Fibroblast of skin of left quadriceps (primary cell): Measurements from ENCODE around the gene IRX5.

Source experiments
- DNase-seq, 2 experiments: peaks; one replicate each; pipeline ENCODE4 v3.0.0-alpha.2; 2013; ENCODE audit warnings: low read depth in 2 of 2

Gene IRX5

GRCh38 chr16:54931120-54932014, 702 bp downstream of the IRX5 start:
- no peak for DNase-seq

DNA sequence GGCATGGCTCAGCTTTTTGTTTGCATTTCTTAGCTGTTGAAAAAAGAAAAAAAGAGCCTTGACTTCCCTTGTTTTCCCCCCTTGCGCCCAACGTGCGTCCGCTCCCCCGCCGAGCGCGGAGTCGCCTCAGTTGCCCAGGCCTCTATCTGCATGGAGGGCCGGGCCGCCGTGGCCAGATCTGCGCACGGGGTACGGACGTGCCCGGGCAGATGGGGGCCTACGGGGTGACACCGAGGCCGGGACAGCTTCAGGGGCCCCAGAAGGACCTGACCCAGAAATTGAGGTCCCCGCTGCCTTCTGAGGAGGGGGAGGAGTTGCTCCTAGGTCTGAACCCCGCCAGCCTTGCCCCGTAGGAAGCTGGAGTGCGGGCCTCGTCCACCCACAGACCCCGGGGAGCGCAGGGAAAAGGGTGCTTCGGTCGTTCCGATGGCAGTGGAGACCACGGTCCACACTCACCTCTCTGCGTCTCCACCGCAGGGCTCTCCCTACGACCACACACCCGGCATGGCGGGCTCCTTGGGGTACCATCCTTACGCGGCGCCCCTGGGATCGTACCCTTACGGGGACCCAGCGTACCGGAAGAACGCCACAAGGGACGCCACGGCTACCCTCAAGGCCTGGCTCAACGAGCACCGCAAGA, 1.5 kb downstream of the IRX5 start:
- no peak for DNase-seq

- DNase-seq: no peak
Observed at GRCh38 chr16:54932737-54933254, 2.1 kb downstream of the IRX5 start.

DNA sequence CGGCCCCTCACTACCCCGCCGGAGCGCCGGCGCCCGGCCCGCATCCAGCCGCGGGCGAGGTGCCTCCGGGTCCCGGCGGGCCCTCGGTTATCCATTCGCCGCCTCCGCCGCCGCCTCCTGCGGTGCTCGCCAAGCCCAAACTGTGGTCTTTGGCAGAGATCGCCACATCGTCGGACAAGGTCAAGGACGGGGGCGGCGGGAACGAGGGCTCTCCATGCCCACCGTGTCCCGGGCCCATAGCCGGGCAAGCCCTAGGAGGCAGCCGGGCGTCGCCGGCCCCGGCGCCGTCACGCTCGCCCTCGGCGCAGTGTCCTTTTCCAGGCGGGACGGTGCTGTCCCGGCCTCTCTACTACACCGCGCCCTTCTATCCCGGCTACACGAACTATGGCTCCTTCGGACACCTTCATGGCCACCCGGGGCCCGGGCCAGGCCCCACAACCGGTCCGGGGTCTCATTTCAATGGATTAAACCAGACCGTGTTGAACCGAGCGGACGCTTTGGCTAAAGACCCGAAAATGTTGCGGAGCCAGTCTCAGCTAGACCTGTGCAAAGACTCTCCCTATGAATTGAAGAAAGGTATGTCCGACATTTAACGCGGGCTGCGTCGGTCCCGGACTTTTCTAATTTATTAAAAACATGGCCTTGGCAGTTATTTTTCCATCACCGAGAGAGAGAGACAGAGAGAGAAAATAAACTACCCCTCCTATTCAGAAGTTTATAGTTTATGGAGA, 2.8 kb downstream of the IRX5 start:
- no peak for DNase-seq

DNA sequence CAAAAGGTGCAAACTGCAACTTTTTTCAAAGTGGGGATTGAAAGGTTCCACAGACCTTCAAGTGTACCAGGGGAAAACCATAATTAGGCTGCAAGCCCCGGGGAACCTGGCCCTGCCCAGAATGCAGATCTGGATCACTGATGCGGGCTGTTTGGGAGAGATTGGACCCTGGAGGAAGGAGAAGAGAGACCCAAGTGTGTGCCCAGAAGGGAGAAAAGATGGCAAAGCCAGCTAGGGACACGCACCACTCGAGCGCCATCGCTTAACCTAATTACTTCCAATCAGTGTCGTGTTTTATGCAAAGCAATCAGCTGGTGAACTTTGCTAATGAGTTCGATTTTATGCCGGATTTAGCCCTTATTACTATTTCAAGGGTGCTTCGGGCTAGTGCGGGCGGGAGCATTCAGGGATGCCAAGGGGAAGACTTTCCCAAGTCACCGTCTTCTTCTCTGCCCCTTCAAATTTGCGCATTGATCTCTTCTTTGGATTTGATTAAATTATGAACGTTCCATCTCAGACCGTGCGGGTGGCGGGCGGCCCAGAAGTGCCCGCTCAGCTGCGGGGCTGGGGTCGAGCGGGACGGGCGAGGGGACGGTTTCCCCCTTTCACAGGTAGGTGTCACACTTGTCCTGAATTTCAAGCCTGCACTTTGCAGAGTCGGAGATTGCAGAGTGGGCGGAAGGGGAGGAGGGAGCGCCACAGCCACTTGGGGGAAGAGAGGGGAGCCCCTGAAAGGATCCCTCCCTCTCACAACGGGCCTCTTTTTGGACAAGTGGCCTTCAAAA, 4.0 kb downstream of the IRX5 start:
- DNase-seq: no peak

- no peak for DNase-seq
Observed at GRCh38 chr16:54935266-54935968, 4.8 kb downstream of the IRX5 start.

DNA sequence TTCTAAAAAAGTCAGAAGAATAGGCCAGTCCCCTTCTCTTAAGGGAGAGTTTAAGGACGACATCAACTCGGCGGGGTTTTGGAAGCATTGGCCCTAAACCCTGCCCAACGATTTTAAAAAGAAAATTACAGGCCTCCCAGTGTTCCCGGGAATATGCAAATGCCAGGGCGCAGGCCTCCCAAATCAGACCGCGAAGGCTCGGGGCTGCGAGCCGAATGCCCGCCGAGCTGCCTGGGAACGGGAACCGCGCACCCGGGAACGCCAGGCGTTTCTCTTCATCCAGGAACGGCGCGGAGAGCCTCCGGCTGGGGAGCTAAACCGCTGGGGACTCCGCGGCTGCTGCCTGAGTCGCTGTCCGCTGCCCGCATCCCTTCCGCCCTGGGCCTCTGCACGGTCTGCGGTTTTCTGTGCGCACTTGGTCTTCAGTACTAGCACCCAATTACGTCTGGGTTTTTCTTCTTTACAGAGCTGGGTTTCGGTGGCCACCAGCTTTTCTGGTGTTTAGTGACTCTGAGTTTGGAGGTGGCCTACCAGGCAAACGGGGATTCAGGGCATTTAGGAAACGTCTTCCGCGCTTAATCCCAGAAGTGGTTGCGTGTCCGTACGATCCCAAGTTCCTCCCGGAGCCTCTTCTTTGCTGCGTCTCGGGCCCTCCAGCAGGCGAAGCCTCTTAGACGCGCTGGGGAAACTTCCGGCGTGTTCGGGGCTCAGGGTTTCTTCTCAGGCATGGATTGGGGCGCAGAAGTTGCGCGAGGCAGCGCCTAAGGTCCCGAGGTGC, 5.7 kb downstream of the IRX5 start:
- DNase-seq: no peak

DNA sequence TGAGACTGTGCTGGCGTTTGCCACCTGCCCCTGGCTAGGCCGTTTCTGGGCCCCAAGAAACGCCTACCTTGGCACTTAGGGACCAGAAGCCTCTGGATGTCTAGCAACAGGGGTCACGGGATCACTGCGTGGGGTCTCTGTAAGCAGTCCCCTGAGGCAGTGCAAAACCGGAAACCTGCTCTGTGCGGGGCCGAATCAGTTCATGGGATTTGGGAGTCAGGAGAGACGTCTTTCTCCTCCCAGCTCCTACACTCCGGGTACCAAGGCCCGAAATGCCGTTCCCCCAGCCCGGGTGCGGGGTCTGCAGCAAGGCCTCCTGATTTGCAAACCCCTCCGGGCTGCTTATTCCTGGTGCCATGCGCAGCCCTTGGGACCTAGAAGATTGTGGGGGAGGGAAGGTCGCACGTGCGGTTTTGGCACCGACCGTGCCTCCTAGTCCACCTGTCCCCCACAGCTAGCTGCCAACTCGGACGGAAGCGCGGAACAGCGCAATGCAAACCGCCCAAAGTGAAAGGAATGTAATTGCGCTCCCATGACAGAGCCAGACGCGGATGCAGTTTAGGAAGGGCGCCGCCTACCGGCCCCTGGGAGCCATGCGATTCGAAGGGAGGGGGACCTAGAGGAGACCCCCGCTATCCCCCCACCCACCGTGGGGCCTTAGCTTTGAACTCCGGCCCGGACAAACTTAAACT, 6.5 kb downstream of the IRX5 start:
- no peak for DNase-seq

GRCh38 chr16:54937671-54938211, 7.1 kb downstream of the IRX5 start:
- DNase-seq: no peak

DNA sequence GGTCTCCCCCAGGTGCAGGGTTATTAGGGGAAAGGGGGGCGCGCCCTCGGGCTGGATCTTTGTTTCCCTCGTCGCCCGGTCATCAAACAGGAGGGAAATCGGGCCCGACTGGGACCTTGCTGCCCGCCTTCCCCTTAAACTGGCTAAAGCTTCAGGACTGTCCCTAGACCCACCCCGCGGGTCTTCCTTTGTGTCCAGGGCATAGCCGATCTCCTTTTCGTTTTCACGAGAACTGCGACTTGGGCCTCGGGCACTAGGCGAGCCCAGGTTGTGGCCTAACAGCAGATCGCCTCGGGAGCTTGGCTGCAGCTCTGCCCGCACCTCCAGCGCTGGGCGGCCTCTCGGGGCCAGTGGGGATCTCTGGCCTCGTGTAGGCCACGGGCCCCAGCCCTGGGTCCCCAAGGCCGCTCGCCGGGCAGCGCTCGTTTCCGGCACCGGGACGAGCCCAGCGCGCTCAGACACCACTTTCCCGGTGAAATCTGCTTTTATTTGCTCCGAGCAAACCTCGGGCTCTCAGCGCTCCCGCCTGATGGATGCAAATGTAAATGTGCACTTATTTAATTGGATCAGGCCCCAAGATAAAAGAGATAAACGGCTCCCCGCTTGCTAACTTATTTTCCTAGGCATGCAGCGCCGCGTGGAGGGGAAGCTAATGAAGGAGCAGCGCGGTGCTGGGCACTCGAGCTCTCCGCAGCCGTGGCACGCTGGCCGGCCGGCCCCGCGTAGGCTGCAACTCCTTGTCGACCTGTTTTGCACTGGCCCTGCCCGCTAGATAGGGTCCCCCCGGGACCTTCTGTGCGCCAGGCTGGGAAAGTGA, 7.8 kb downstream of the IRX5 start:
- DNase-seq: no peak

DNA sequence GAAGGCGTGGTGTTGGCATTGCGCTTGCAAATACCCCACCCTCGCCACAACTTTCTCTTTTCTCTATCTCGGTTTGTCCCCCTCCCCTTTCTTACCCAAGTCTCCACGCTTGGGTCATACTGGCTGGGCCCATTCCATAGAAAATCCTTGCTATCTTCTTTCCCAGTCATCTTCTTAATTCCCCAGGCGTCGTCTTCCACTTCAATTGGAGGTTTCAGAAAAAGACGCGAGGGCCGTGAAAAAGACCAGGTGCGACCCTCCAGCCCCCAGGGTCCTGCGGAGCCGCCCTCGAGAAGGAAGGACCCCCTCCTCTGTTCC, 8.3 kb downstream of the IRX5 start:
- DNase-seq: no peak

- DNase-seq: no peak
Observed at GRCh38 chr16:54939510-54940278, 9.0 kb downstream of the IRX5 start.

DNA sequence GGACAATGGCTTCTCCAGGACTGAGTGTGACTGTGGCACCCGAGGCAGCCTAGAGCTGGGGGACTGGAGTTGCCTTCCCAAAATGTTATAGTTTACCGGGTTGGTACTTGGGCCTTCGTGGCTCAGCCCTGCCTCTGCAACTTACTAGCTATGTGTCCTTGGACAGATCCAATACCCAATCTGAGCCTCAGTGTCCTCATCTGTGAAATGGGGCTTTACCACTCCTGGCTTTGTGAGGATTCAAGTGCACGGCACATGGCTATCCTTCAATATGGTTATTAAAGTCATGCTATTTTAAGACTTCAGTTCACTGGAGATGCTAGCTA, 9.6 kb downstream of the IRX5 start:
- DNase-seq: no peak

DNA sequence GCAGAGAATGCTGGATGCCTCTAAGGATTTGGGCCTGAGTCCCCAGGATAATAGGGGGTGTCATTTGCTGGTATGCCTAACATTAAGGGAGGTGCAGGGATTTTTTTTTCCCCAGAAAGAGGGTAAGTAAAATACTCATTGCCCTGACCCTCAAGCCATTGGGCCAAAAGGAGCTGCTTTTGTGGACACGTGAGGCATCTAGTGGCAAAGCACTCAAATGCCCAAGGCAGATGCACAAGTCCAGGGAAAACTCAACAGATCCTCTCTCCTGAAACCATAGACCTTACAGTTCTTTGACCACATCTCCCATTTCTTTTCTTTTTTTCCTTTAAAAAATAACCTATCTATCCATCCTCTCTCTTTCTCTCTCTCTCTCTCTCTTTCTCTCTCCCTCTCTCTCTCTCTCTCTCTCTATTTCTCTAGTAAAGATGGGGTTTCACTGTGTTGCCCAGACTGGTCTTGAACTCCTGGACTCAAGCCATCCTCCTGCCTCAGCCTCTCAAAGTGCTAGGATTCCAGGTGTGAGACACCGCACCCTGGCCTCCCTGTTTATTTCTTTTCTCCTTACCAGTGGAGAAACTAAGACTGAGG, 11.8 kb downstream of the IRX5 start:
- DNase-seq: no peak

GRCh38 chr16:54944002-54944401, 13.3 kb downstream of the IRX5 start:
- DNase-seq: no peak

DNA sequence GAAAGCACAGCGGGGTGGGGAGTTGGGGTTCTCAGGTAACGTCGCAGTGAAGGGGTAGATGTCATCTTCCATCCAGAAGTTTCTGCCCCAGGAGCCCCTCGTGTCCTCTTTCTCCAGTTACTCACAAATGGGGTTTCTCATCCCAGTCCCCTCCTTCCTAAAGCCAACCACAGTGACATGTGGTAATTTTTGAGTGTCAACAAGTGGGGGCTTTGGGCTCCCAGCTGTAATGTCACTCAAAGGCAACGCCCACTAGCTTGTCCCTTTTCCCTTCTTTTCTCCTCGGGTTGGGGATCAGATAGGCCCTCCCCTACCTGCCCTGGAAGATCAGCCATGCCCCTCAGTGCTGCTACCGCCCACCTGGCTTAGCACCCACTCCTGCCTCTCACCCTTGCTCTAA, 14.4 kb downstream of the IRX5 start:
- no peak for DNase-seq

DNA sequence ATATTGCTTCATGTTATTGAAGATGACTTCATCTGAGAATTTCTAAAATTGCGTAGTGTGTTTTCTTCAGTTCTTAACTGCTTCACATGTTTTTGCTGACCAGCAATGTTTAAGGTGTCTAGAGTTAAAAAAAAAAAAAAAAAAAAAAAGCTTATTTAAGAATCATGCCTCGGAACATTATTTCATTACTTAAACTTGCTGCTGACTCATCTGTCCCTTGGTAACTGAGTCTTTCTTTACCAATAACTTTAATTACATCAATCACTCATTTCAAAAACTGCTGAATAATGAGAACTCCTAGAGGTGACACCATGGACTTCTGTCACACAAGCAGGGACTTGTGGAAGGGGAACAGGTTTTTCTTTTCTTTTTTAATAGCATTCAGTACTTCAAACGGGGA, 16.2 kb downstream of the IRX5 start:
- no peak for DNase-seq

DNA sequence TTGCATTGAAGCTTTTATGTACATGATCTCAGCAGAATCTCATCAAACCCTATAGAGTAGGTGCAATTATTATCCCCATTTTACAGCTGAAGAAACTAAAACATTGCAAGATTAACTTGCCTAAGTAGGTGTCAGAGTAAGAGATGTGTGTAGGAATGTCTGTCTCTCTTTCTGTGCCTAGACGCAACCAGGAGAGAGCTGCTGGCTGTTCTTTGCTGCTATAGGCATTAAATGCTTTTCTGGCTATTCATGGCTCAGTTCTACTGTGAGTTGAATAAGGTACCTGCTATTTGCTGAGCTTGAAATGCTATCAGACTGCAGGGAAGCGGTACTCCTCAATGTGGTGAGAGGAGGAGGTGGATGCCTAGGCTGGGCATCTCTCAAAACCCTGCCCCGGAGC, 17.0 kb downstream of the IRX5 start:
- DNase-seq: no peak
